Measurements from ENCODE around the gene ADGRG3. TPM values are rescaled to one million over a fixed set of nuclear protein-coding genes. Genes with fewer than 3 reads are reported as not detected.

The ADGRG3 gene
- total RNA-seq, 1 donor from 2014 or later: not detected

GRCh38 chr16:57645691-57646387 is 22.3 kb upstream of the ADGRG3 start:
- intact Hi-C loops (cut with micrococcal nuclease): loop anchor here (5.0 kb wide), 2 partner anchors 76 to 91 kb away; partner anchors contain the start of gene KATNB1

GRCh38 chr16:57646388-57647039 is 21.6 kb upstream of the ADGRG3 start:
- intact Hi-C loops (cut with micrococcal nuclease): loop anchor here (5.0 kb wide), 2 partner anchors 76 to 91 kb away; partner anchors contain the start of gene KATNB1

GRCh38 chr16:57647136-57647875 is 20.8 kb upstream of the ADGRG3 start:
- intact Hi-C loops (cut with micrococcal nuclease): loop anchor here (5.0 kb wide), 2 partner anchors 75 to 90 kb away; partner anchors contain the start of gene KATNB1

DNA sequence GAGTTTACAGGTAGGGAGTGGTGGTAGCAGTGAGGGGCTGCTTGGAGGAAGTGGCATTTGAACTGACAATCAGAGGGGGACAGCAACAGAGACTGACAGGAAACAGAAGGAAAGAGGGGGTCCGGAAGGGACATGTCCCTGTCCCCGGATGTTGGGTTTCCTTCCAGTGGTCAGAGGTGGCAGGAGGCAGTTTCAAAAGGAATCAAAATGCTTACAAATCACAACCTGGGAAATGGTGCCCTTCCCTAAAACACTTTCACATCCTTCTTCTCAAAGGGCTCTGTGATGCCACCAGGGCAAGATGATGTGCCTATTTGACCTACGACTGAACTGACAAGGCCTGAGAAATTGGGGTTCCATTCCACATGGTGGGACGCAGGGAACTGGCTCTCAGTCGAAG is 20.0 kb upstream of the ADGRG3 start:
- intact Hi-C loops (cut with micrococcal nuclease): loop anchor here (5.0 kb wide), 2 partner anchors 74 to 89 kb away; partner anchors contain the start of gene KATNB1

DNA sequence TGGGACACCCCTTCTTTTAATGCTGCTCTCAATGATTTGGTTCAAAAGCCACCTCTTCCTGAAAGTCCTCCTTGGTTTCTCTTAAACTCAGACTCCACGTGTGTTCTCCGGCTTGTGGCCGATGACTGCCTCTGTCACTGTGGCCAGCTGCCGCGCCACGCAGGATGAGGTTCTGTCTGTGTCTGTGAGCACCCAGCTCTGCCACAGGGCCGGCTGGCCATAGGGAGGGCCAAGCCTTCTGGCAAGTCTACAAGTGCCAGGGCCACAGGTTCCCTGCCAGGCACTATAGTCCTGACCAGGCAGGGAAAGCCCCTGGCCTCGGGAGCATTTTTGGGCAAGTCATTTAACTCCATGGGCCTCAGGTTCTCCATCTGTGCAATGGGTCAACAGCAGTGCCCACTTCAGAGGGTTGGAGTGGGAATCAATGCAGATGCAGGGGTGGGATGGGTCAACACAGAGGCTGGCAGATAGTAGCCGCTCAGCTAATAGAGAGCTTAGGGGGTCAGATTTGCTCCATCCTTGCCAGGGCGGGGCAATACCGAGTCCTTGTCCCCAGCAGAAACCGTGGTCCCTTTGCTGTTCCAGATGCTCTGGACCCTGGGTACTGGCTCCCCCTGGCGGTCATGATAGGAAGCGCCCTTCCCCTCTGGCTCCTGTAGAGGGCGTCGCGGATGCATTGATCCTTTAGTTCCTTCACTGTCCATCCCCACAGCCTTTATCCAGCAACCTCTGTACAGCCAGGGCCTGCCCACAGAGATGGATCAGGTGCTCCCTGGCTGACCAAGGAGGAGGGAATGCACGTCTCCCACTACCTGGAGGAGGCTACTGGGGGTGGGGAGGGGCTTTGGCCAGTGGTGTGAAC is 19.3 kb upstream of the ADGRG3 start:
- intact Hi-C loops (cut with micrococcal nuclease): loop anchor here (1.0 to 5.0 kb wide), 6 partner anchors 40 to 349 kb away; partner anchors contain the start of gene KATNB1

DNA sequence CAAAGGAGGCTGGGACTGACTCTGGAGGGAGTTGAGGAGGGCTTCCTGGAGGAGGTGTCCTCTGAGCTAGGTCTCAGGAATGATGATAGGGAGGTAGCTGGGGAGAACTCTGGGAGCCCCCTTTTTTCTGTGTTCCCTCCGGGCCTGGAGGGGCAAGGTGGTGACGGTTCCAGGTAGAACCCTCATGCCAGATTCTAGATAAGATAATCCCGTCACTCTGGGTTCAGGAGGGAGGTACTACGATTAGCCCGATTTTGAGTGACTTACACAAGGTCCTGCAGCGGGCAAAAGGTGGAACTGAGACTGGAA is 18.7 kb upstream of the ADGRG3 start:
- intact Hi-C loops (cut with micrococcal nuclease): loop anchor here (1.0 to 5.0 kb wide), 6 partner anchors 40 to 349 kb away; partner anchors contain the start of gene KATNB1

DNA sequence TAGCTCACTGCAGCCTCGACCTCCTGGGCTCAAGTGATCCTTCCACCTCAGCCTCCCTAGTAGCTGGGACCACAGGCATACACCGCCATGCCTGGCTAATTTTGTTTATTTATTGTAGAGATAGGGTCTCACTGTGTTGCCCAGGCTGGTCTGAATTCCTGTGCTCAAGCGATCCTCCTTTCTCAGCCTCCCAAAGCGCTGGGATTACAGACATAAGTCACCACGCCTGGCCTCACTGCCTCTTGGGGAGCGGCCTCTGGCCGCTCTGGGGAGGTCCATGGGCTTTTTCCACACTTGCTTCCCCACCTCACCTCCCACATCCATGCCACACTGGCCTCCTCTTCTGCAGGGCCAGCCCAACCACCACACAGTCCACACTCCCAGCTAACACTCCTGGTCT is 18.3 kb upstream of the ADGRG3 start:
- intact Hi-C loops (cut with micrococcal nuclease): loop anchor here (1.0 to 5.0 kb wide), 6 partner anchors 41 to 350 kb away; partner anchors contain the start of gene KATNB1

- intact Hi-C loops (cut with micrococcal nuclease): no loop called here
These were observed 16.5 kb upstream of the ADGRG3 start for GRCh38 chr16:57651344-57652333.

DNA sequence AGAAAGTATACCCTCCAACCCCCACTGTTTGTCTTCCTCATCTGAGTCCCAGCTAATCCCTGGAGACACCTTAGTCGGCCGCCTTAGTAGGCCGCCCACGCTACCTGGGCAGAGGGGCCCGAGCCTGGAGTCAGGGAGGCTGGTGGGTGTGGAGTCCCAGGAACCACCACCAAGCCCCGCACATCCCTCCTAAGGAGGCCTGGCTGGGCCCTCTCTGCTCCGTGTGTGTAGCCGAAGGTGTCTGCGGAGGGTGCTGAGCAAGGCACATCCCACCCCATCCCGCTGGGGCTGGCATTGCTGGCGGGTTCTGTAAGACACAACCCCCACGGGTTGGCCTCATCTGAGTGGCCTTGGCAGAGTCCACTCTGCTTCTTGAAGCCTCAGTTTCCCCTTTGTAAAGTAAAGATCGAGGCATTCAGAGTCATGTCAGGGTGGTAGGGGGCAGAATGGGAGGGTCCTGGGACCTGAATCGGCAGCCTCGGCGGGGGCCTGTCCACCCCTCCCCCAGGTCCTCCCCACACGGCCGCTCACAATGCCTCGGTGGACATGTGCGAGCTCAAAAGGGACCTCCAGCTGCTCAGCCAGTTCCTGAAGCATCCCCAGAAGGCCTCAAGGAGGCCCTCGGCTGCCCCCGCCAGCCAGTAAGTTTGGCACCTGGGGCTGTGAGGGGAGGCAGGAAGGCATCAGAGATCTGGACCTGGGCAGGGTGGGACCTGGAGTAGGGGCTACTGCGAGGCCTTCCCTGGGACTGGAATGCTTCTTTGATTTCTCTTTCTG is 15.2 kb upstream of the ADGRG3 start:
- intact Hi-C loops (cut with micrococcal nuclease): no loop called here

- intact Hi-C loops (cut with micrococcal nuclease): no loop called here
These were observed 14.2 kb upstream of the ADGRG3 start for GRCh38 chr16:57653936-57654335.

- intact Hi-C loops (cut with micrococcal nuclease): no loop called here
These were observed 11.7 kb upstream of the ADGRG3 start for GRCh38 chr16:57656342-57656955.

GRCh38 chr16:57657228-57657627 is 10.9 kb upstream of the ADGRG3 start:
- intact Hi-C loops (cut with micrococcal nuclease): no loop called here

GRCh38 chr16:57658130-57658877 is 9.8 kb upstream of the ADGRG3 start:
- intact Hi-C loops (cut with micrococcal nuclease): no loop called here

- intact Hi-C loops (cut with micrococcal nuclease): no loop called here
These were observed 9.0 kb upstream of the ADGRG3 start for GRCh38 chr16:57658878-57659674.

GRCh38 chr16:57660715-57661463 is 7.2 kb upstream of the ADGRG3 start:
- intact Hi-C loops (cut with micrococcal nuclease): no loop called here

GRCh38 chr16:57661510-57661909 is 6.6 kb upstream of the ADGRG3 start:
- intact Hi-C loops (cut with micrococcal nuclease): no loop called here

Data from T-helper 2 cell treated with Interferon-gamma antibody and Interleukin-4, amounts not matched to agents 100 ng/mL and 5 ng/mL, for 36 hours (primary cell).